HG02571 (cell line): Measurements from ENCODE around the gene TEKT1.
"Not testable (repeated sequence)": the region's sequence is repeated elsewhere in the genome, so short reads cannot be mapped to it uniquely, and the experiment has no call there.

ENCODE experiments used
- ATAC-seq: cut with Tn5 transposase; IDR thresholded peaks from one replicate; pipeline ENCODE4 v1.9.1; 2021; ENCODE audit warnings: mild to moderate bottlenecking, moderate library complexity; ENCODE audit not compliant: unreplicated experiment

Gene TEKT1

GRCh38 chr17:6818938-6819337 lies 12.6 kb downstream of the TEKT1 start:
- ATAC-seq = no peak

DNA sequence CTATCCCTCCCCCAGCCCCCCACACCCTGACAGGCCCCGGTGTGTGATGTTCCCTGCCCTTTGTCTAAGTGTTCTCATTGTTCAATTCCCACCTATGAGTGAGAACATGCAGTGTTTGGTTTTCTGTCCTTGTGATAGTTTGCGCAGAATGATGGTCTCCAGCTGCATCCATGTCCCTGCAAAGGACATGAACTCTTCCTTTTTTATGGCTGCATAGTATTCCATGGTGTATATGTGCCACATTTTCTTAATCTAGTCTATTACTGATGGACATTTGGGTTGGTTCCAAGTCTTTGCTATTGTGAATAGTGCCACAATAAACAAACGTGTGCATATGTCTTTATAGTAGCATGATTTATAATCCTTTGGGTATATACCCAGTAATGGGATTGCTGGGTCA lies 15.2 kb downstream of the TEKT1 start:
- ATAC-seq = not testable (repeated sequence)

DNA sequence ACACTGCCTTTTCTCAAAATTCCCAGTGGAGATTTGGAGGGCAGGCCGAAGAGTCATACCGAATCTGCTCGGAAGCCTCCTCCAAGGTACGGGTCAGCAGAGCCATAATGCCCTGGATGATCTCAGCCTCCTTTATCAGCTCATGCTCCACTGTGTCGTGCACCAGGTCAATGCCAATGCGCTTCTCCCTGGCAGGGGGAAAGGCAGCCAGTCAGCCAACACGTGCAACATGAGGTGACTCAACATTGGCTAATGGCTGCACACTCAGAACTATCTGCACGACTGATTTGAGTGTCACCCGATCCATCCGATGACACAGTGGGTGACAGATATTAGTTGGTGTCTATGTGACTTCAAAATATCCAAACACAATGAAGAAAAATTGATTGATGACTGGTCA lies 15.8 kb downstream of the TEKT1 start:
- ATAC-seq = no peak

- no peak for ATAC-seq
These were observed 19.2 kb downstream of the TEKT1 start for GRCh38 chr17:6812295-6812694.

- no peak for ATAC-seq
These were observed 20.0 kb downstream of the TEKT1 start for GRCh38 chr17:6811510-6811909.

- ATAC-seq = no peak
These were observed 31.0 kb downstream of the TEKT1 start for GRCh38 chr17:6800422-6801027.

DNA sequence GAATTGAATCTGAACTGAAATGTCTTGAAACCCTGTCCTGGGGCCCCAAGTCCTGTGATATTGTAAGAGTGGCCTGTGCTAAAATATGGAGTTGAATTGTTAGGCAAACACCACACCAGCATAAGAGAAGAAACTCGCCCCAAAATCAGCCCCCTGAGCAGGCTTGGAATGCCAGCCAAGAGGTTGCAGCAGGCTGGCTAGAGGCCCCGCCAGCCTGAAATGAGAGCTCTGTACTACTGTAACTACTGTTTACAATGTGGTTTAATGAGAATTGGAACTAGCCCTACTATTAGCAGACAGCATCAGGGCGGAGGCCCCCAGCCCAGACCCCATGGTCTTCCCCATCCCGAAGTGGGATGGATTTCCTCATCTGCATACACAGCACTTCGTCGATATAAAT lies 31.8 kb downstream of the TEKT1 start:
- no peak for ATAC-seq

DNA sequence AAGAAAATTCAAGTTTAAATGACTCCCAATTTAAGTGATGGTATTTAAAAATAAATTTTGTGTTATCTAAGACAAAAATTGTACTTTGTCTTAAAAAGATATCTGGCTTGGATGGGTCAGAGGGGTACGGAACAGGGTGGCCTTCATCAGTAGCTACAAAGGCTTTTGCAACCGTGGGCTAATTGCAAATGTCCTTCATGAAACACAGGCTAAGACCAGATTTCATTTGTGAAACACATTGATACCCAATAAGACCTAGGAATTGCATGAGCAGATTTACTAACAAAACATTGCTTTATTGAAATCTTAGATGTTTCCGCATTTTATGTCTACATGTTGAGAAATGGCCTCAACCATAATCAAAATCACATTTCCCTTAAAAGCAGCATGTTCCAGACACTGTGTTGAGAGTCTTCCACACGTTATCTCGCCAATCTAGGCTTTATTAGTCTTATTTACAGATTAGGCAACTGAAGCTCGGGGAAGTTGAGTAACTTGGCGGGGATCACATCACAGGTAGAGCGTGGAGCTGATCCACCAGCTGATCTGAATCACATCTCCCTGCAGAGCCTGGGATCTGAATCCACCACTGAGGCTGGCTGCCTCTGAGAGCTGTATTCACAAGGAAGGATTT lies 33.7 kb downstream of the TEKT1 start:
- ATAC-seq = no peak

- ATAC-seq = no peak
These were observed 34.5 kb downstream of the TEKT1 start for GRCh38 chr17:6796887-6797490.

DNA sequence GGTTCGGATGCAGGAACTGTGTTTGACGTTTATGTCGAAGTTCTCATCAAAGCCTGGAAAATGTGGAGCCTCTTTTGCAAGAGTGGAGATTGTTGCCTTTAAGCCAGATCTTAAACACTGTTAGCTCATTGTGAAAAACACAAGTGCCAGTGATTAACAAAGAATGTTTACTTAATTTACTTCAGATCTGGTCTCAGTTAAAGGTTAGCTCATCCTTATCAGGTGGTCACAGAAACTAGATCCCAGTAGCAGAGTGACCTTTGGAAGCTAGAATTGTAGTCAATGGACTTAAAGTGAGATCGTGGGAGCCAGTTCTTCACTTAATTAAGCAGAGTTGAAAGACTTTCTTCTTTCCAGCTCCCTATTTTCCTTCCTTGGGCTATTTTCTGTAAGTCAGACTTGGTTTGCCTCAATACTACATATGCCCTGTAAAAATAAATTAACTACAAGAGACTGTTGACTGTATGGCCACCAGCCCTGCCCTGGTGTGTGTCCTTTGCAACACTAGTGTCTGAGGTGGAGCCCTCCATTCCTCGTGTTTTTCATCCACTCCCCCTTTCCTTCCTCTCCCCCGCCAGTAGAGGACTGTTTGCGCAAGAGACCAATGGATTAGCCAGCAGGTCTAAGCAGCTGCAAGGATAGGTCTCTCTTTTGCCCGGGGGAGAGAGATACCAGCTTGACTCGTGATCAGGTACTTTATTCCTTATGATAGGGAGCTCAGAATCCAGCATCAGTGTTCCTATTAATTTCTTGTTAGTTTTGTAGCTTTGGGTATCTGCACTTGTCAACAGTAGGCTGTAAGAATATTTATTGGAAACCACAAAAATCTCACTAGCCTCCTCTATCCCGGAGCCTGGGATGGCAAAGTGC lies 35.3 kb downstream of the TEKT1 start:
- ATAC-seq = no peak

DNA sequence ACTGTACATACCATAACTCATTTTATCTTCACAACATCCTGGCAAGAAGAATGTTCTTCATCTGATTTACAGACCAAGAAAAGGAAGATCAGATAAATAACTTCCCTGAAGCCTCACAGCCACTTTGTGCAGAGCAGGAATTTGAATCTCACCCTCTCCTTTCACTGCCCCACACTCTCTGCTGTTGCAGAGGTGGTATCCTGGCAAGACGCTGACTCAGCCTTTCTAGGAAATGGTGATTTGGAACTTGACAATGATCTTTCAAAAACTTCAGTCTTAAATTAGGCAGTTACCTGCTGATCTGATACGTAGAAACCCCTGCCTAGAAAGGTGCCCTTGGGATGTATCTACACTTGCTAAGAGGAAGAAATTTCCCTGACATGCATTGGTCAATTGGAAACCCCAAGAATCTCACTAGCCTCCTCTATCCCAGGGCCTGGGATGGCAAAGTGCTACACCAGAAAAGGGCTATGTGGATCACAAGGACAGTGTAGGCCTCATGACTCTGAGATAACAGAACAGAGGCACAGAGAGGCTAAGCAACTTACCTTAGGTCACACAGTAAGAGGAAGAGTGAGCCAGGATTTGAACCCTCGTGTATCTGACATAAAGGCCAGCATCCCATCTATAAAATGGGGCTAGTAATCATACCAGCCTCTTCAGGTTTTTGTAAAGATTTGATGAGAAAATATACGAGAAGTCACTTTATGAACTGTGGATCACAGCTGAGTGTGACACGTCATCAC lies 37.6 kb downstream of the TEKT1 start:
- no peak for ATAC-seq

DNA sequence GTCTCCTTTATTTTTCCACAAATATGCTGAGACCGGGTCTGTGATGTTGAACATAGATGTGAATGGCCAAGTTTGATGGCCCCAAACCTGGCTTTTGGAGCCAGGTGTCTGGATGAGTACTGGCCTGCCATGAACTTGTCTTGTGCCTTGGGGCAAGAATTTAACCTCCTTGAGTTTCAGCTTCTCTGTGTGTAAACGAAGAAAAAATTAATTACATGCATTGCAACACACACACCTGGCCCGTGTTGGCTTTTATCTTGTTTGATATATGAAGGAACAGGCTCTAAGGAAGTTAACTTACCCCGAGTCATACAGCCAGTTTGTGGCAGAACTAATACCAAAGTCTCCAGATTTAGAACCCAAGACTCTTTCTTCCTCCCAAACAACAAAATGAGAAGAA lies 42.4 kb downstream of the TEKT1 start:
- ATAC-seq = no peak

- ATAC-seq = no peak
These were observed 44.3 kb downstream of the TEKT1 start for GRCh38 chr17:6787081-6787693.

GRCh38 chr17:6786618-6787017 lies 44.9 kb downstream of the TEKT1 start:
- ATAC-seq = no peak

DNA sequence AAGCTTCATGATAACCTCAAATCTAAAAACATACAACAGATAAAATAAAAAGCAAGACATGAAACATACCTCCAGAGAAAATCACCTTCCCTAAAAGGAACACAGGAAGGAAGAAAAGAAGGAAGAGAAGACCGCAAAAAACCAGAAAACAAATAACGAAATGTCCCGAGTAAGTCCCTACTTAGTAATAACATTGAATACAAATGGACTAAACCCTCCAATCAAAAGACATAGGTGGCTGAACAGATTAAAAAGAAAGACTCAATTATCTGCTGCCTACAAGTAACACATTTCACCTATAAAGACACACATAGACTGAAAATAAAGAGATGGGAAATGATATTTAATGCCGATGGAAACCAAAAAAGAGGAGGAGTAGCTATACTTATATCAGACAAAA lies 49.3 kb downstream of the TEKT1 start:
- no peak for ATAC-seq

- ATAC-seq = no peak
These were observed 50.6 kb downstream of the TEKT1 start for GRCh38 chr17:6780886-6781285.

- ATAC-seq = no peak
These were observed 51.5 kb downstream of the TEKT1 start for GRCh38 chr17:6780001-6780400.

DNA sequence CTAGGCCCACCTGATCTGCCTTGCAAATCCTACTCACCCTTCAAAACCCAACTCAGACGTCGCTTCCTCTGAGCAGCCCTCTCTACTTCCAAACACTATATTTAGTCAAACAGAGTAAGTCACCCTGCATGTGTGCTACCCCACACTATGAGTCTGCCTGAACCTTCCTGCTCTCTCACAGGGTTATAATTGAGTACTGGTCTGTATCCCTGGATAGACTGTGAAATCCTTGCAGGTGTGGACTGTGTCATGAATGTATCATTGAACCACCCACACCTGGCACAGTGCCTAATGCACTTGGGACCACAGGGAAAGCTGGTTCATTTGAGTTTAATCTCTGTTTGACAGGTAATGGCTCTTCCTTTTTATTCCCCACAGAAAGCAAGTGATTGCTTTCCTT lies 52.1 kb downstream of the TEKT1 start:
- ATAC-seq = no peak

DNA sequence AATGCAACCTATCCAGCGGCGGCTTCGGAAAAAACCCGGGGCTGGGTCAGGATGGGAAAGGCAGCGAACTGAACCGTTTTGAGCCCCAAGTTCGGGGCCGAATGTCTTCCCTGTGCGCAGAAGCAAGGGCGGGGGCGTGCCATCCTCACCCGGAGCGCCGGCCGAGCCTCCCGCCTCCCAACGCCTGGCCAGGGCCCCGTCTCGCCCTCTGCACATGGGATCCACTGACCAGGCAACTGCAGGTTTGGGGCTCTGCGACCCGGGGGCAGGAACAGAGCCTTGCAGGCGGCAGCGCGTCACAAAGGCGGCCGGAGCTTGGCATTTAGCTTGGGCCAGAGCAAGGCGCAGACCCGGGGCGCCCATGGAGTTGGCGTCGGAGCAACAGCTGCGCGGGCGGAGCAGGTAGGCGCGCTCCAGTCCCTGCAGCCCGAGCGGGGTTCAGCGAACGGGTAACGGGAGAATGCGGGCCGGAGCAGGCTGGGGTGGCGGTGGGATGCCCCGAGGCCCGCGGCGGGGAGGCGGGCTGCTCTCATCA lies 55.6 kb downstream of the TEKT1 start, which contains the start of gene FBXO39:
Gene FBXO39 (plus strand): TSS at position 345 of the 535 bp plus-strand sequence. CDS start 3,654 bp downstream, outside the sequence.
- ATAC-seq = no peak

- ATAC-seq = not testable (repeated sequence)
These were observed 56.6 kb downstream of the TEKT1 start for GRCh38 chr17:6774906-6775305.
